DMS 273 (cell line): ENCODE results near the gene MMGT1.
"Not testable (repeated sequence)": the region's sequence is repeated elsewhere in the genome, so short reads cannot be mapped to it uniquely, and the experiment has no call there.

Experiments used
- DNase-seq: peaks from one replicate; lab custom pipeline; 2025; ENCODE audit not compliant: unreplicated experiment; lab: John Stamatoyannopoulos, UW

Gene MMGT1

DNA sequence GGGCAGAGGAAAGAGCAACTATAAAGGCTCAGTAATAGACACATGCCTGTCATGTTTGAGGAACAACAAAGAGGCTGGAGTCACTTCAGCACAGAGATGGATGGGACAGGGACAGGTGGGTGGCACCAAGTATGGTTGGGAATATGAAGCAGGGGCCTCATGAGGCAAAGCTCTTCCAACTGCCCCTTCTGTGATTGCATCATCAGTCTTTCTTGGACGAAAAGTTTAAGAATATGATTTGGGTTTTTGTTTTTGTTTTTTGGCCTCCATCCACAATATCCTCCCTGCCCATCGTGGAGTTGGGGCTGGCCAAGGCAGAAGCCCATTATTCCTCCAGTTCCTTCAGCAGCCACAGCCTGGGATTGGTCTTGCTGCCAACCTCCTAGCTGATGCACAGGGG is 45.9 kb downstream of the MMGT1 start:
- DNase-seq = no peak

DNA sequence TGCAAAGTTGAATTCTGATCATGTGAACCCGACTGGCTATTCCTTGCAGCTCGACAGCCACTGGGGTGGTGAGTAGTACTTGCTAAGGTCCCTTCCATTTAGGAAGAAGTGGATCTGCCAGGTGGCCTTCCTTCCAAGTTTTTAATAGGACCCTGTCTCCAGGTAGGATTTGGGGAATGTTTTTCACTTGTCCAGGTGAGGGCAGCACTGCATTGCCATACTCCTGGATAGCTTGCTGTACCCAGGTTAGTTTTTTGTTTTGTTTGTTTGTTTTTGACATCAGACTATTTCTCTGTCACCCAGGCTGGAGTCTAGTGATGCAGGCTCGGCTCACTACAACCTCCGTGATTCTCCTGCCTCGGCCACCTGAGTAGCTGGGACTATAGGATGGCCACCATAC is 50.4 kb downstream of the MMGT1 start:
- DNase-seq = peak; percentile 28

DNA sequence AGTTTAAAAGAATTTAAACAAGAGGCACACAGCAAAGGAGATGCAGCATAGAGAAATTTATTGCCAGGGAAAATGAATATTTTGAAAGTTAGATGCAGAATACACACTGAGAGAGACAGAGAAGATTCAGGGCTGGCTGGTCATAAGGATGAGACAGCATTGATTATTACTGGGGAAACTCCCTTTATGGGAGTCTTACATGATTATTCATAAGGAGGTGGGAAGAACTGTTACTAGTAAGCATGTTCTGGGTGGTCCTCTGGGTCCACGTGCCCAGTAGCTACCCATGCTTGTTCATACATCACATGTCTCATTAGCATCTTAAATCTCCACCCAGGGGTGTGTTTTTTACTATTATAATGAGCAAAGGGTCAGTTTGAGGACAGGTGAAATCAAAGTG is 53.3 kb downstream of the MMGT1 start:
- DNase-seq = not testable (repeated sequence)

DNA sequence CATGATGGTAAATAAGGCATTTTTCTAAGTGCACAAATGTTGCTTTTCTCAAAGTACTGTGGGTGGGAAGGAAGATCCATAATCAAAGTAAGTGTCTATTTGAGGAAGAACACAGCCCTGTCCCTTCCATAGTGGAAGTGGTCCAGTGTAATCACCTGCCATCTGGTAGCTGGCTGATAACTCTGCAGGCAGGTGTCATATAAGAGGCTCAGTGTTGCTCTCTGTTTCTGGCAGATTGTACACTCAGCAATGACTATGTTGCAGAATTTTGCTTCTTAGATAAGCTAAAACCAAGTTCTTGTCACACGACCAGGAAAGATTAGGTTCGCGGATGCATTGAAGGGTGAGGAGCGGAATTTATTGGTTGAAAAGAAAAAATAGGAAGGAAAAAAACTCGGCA is 59.4 kb downstream of the MMGT1 start:
- no peak for DNase-seq
